Activated T-cell treated with anti-CD3 and anti-CD28 coated beads, Interleukin-2, amount 50 U/mL, for 72 hours (primary cell): ENCODE measurements around the gene KRTAP6-3. TPM values are rescaled to one million over a fixed set of nuclear protein-coding genes. Genes with fewer than 3 reads are reported as not detected.

Experiments
- ATAC-seq, 2 donors: fragments of 150-1000 bp; cut with Tn5 transposase; replicated peaks in 1 of 2; 2 replicates each; pipeline ENCODE4 v1.10.0; 2021; ENCODE audit warnings: moderate library complexity in 2 of 2, mild to moderate bottlenecking in 1 of 2
- DNase-seq, 2 donors: peaks; one replicate each; pipeline ENCODE4 v3.0.0; 2021 to 2022; ENCODE audit warnings: mixed read lengths in 1 of 2
- H3K27ac Mint-ChIP-seq: one replicate; pipeline ENCODE4 v1.8.0; 2022; ENCODE audit warnings: mild to moderate bottlenecking, moderate library complexity, mixed read lengths
- H3K27me3 Mint-ChIP-seq: one replicate; pipeline ENCODE4 v1.8.0; 2022; ENCODE audit warnings: low read depth, mixed read lengths
- H3K36me3 Mint-ChIP-seq, 2 donors: one replicate each; pipeline ENCODE4 v1.8.0; 2022; ENCODE audit warnings: mixed read lengths in 2 of 2, mild to moderate bottlenecking in 1 of 2; ENCODE audit not compliant: insufficient read depth in 2 of 2
- H3K4me1 Mint-ChIP-seq: one replicate; pipeline ENCODE4 v1.8.0; 2022; ENCODE audit warnings: low read depth, mixed read lengths
- H3K4me3 Mint-ChIP-seq, 2 donors: one replicate each; pipeline ENCODE4 v1.8.0; 2022; ENCODE audit warnings: mild to moderate bottlenecking in 2 of 2, mixed read lengths in 2 of 2, moderate library complexity in 2 of 2
- H3K9me3 Mint-ChIP-seq, 2 donors: one replicate each; pipeline ENCODE4 v1.8.0; 2022; ENCODE audit warnings: mixed read lengths in 2 of 2
- total RNA-seq, 2 donors: library from RNA; stranded (reverse); gene quantifications; one replicate each; pipeline ENCODE4 v1.2.3, GENCODE V29; 2022

Gene KRTAP6-3
- total RNA-seq, 2 donors from 2014 or later = not detected

DNA sequence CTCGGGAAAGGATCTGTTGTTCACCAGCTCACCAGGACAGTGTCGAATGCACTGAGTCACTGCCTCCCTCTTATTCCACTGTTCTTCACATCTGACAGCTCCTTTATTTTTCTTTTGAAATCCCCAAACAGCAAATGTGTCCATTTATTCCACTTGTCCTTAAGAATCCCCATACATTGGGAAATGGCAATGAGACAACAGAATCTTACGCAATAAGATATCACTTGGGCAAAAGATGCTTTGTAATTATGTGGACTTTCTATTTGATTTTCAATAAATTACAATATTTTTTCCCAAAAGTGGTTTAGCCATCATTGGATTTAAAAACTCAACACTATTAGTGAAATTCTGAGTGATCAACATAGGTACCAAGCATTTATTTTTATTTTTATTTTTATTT lies 46.4 kb downstream of the KRTAP6-3 start:
- Mint-ChIP-seq H3K4me1 (no peaks in the 10 kb centered on the region), H3K4me3 (no peak overlapping the region), H3K27me3 (no peaks in the 10 kb centered on the region), H3K36me3 (no peaks in the 10 kb centered on the region), H3K9me3 (peaks cover 2% of the 10 kb centered on the region in 2 donors), H3K27ac (no peak overlapping the region)
- ATAC-seq (no peak), DNase-seq (no peak)

DNA sequence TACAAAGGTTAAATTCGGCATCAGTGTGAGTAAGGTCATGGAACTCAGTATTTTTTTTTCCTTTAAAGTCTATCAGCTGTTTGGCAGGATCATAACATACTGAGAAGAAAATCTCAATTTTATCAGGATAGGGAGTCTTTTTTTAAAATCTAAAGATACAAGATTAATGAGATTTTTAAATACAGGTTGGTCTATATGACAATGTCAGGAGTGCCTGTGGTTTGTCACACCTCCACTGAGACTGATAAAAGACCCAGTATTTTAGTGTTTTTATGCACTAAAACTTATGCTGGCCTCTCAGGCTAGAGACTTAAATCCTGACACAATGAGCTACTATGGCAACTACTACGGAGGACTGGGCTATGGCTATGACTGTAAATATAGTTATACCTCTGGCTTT lies 50.3 kb downstream of the KRTAP6-3 start, which contains the start of gene KRTAP20-3:
Gene KRTAP20-3 (plus strand): TSS at position 301 of the 400 bp plus-strand sequence.
- Mint-ChIP-seq H3K4me3 (no peak within 1 kb of the TSS), H3K27me3 (no peaks in the 10 kb centered on the region), H3K36me3 (no peaks in the 10 kb centered on the region), H3K4me1 (no peaks in the 10 kb centered on the region), H3K27ac (no peak within 1 kb of the TSS), H3K9me3 (peaks cover 2 to 5% of the 10 kb centered on the region in 2 donors)
- no peak for DNase-seq
- ATAC-seq = no peak

Other genes starting within 250 kb of the KRTAP6-3 start
- not detected for gene KRTAP23-1, start 243.8 kb upstream of the KRTAP6-3 start, total RNA-seq
- not detected for gene KRTAP13-2, start 220.2 kb upstream of the KRTAP6-3 start, total RNA-seq
- gene KRTAP13-1, start 196.4 kb upstream of the KRTAP6-3 start, total RNA-seq = not detected
- gene KRTAP13-3, start 166.5 kb upstream of the KRTAP6-3 start, total RNA-seq = not detected
- not detected for gene KRTAP13-4, start 162.2 kb upstream of the KRTAP6-3 start, total RNA-seq
- gene KRTAP15-1, start 152.2 kb upstream of the KRTAP6-3 start, total RNA-seq = not detected
- not detected for gene KRTAP19-1, start 112.1 kb upstream of the KRTAP6-3 start, total RNA-seq
- gene KRTAP19-2, start 105.0 kb upstream of the KRTAP6-3 start, total RNA-seq = not detected
- gene KRTAP19-3, start 100.4 kb upstream of the KRTAP6-3 start, total RNA-seq = not detected
- gene KRTAP19-4, start 95.3 kb upstream of the KRTAP6-3 start, total RNA-seq = not detected
- gene KRTAP19-5, start 90.3 kb upstream of the KRTAP6-3 start, total RNA-seq = not detected
- not detected for gene KRTAP19-6, start 50.6 kb upstream of the KRTAP6-3 start, total RNA-seq
- not detected for gene KRTAP19-7, start 31.1 kb upstream of the KRTAP6-3 start, total RNA-seq
- not detected for gene KRTAP22-2, start 2.0 kb upstream of the KRTAP6-3 start, total RNA-seq
- gene KRTAP6-2, start 6.5 kb downstream of the KRTAP6-3 start, total RNA-seq = not detected
- not detected for gene KRTAP22-1, start 8.6 kb downstream of the KRTAP6-3 start, total RNA-seq
- not detected for gene KRTAP6-1, start 21.5 kb downstream of the KRTAP6-3 start, total RNA-seq
- gene KRTAP20-1, start 24.0 kb downstream of the KRTAP6-3 start, total RNA-seq = not detected
- gene KRTAP20-4, start 28.2 kb downstream of the KRTAP6-3 start, total RNA-seq = not detected
- not detected for gene KRTAP20-2, start 42.8 kb downstream of the KRTAP6-3 start, total RNA-seq
- not detected for gene KRTAP20-3, start 50.4 kb downstream of the KRTAP6-3 start, total RNA-seq
- gene KRTAP21-3, start 126.3 kb downstream of the KRTAP6-3 start, total RNA-seq = not detected
- not detected for gene KRTAP21-2, start 154.8 kb downstream of the KRTAP6-3 start, total RNA-seq
- gene KRTAP21-1, start 163.0 kb downstream of the KRTAP6-3 start, total RNA-seq = not detected
- not detected for gene KRTAP8-1, start 220.8 kb downstream of the KRTAP6-3 start, total RNA-seq
- gene KRTAP7-1, start 237.3 kb downstream of the KRTAP6-3 start, total RNA-seq = not detected